Stimulated activated CD4-positive, alpha-beta T cell treated with anti-CD3 and anti-CD28 coated beads, Interleukin-12 subunit alpha, Interleukin-12 subunit beta, amount 100 ng/mL, for 4 hours (primary cell): Measurements from ENCODE around the gene RNASEH2C.
"Not testable (repeated sequence)": the region's sequence is repeated elsewhere in the genome, so short reads cannot be mapped to it uniquely, and the experiment has no call there.

Source experiments
- DNase-seq: peaks from one replicate; pipeline ENCODE4 v3.0.0-alpha.2; 2020

RNASEH2C gene

GRCh38 chr11:65720211-65720934 is at the start of gene RNASEH2C:
RNASEH2C (minus strand) TSS chr11:65720798; CDS start chr11:65720758, 40 bp downstream.
- peak; percentile 76 for DNase-seq

- not testable (repeated sequence) for DNase-seq
Measured at GRCh38 chr11:65767806-65768205, 47.2 kb upstream of the RNASEH2C start.

GRCh38 chr11:65767406-65767805 is 46.8 kb upstream of the RNASEH2C start:
- no peak for DNase-seq

- no peak for DNase-seq
Measured at GRCh38 chr11:65766535-65766934, 45.9 kb upstream of the RNASEH2C start.

GRCh38 chr11:65764434-65764833 is 43.8 kb upstream of the RNASEH2C start:
- no peak for DNase-seq

DNA sequence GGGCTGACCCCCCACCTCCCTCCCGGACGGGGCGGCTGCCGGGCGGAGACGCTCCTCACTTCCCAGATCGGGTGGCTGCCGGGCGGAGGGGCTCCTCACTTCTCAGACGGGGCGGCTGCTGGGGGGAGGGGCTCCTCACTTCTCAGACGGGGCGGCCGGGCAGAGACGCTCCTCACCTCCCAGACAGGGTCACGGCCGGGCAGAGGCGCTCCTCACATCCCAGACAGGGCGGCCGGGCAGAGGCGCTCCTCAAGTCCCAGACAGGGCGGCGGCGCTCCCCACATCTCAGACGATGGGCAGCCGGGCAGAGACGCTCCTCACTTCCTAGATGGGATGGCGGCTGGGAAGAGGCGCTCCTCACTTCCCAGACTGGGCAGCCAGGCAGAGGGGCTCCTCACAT is 42.2 kb upstream of the RNASEH2C start:
- not testable (repeated sequence) for DNase-seq

- DNase-seq = not testable (repeated sequence)
Measured at GRCh38 chr11:65762169-65762568, 41.6 kb upstream of the RNASEH2C start.

GRCh38 chr11:65745049-65745448 is 24.5 kb upstream of the RNASEH2C start:
- DNase-seq = no peak

- DNase-seq = no peak
Measured at GRCh38 chr11:65744699-65745042, 24.1 kb upstream of the RNASEH2C start.

DNA sequence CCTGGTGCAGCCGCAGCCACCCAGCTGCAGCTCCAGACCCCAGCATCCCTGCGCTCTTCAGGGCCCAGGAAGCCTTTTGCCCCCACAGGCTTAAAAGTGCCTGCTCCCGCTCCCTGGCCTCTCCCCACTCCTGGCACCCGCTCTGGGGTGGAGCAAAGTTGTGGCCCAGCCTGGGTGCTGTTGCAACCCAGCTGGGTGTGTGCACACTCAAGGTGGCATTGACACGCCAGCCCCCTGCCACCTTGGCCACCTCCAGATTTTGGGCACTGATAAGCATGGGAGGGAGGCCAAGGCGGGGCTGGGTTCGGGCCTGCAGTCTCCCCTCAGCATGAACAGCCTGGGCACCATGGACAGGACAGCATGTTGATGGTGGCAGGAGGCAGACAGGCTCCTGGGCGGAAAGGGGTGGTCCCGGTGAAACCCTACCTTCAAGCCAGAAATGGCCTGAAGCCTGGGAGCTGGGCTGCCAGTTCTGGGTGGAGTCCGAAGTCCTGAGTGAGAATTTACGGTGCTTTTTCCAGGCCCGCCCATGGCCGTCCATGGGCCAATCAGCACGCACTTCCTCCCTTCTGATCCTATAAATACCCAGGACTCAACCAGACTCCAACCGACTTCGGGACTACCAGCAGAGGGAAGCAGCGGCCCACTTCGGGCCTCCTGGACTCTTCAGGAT is 23.6 kb upstream of the RNASEH2C start:
- no peak for DNase-seq

DNA sequence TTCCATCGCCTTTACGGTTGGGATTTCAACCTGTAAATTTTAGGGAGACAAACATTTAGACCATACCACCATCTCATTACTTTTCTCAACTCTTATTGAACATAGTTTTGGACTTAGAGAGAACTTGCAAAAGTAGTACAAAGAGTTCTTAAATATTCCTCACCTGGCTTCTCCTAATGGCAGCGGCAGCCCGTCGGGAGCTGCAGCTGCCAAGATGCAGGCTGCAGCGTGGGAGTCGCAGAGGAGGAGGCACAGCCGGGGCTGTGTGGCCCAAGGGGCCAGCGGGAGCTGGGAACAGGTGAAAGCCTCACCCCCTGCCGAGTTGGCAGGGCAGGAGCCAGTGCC is 23.1 kb upstream of the RNASEH2C start:
- DNase-seq = no peak

- no peak for DNase-seq
Measured at GRCh38 chr11:65742353-65742752, 21.8 kb upstream of the RNASEH2C start.

GRCh38 chr11:65741185-65741584 is 20.6 kb upstream of the RNASEH2C start:
- no peak for DNase-seq

GRCh38 chr11:65739022-65739421 is 18.4 kb upstream of the RNASEH2C start:
- no peak for DNase-seq

DNA sequence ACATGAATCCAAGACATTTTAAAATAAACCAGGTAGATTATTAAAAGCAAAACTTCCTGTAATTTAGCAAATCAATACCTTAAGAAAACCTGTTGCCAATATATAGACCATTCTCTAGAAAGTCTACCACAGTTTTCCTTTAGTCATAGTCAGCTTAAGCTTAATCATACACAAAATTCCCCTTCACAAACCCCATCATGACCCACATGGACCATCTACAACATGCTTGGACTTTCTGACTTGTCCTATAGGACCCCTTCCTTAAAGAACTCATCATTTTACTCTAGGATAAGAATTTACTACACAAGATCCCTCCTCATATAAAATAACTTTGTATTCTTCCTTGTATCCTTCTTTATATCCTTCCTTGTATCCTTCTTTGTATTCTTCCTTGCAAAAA is 16.2 kb upstream of the RNASEH2C start:
- DNase-seq = no peak

- not testable (repeated sequence) for DNase-seq
Measured at GRCh38 chr11:65735111-65735510, 14.5 kb upstream of the RNASEH2C start.

GRCh38 chr11:65730461-65730860 is 9.9 kb upstream of the RNASEH2C start:
- DNase-seq = no peak

- no peak for DNase-seq
Measured at GRCh38 chr11:65727865-65728264, 7.3 kb upstream of the RNASEH2C start.

- no peak for DNase-seq
Measured at GRCh38 chr11:65726660-65727059, 6.1 kb upstream of the RNASEH2C start.

DNA sequence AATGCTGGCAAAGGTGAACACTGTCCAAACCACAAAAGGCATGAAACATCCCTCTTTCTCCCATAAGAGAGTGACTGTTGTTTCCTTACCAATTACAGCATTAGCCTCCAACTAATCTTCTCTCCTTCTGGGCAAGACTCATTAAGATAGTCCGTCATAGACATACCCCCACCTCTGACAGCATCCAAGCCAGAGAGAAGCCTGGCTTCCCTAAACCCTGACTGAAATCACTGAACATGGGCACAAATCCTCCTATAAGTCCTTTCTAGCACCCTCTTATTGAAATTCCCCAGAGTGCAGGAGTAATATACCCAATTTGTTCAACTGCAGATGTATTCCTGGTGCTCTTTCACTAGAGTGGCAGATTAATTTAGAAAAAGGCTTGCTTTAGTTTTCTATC is 1.7 kb upstream of the RNASEH2C start:
- no peak for DNase-seq

GRCh38 chr11:65719871-65720210 is 757 bp downstream of the RNASEH2C start:
- peak; percentile 20 for DNase-seq

- no peak for DNase-seq
Measured at GRCh38 chr11:65718964-65719492, 1.6 kb downstream of the RNASEH2C start.

- no peak for DNase-seq
Measured at GRCh38 chr11:65718531-65718930, 2.1 kb downstream of the RNASEH2C start.

DNA sequence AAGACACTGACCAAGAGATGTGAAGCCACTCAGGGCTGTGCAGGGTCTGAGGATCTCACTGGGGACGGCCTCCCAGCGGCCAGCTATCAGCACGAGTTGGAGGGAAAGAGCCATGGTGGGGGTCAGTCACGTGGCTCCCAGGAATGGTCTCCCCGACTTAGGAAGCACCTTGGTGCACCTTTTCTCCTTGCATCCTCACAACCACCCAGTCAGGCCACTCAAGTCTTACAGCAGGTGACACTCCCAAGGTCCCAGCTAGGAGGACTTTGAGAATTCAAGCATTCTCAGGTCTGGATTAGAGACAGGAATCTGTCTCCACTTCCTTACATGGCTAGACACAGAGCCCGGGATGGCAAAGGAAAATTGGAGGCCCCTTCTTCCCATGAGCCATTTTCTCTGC is 2.7 kb downstream of the RNASEH2C start:
- DNase-seq = no peak
